H9 (cell line): ENCODE data around the gene HDAC7. TPM values are rescaled to one million over a fixed set of nuclear protein-coding genes. Genes with fewer than 3 reads are reported as not detected.

ENCODE experiments used
- DNase-seq: peaks from one replicate; pipeline ENCODE4 v3.0.0-alpha.2; 2017
- H2AFZ ChIP-seq: one replicate; pipeline ENCODE4 v1.6.1; 2013; ENCODE audit warnings: mild to moderate bottlenecking, low read length, control low read depth, moderate library complexity
- H2AK5ac ChIP-seq: 2 replicates; pipeline ENCODE4 v1.6.1; 2013; ENCODE audit warnings: low read length, control low read depth, mixed read lengths; ENCODE audit not compliant: insufficient read length
- H2BK120ac ChIP-seq: one replicate; pipeline ENCODE4 v1.6.1; 2013; ENCODE audit warnings: low read depth, mild to moderate bottlenecking, low read length, control low read depth, inconsistent platforms; ENCODE audit not compliant: poor library complexity, severe bottlenecking
- H2BK12ac ChIP-seq: 2 replicates; pipeline ENCODE4 v1.6.1; 2013; ENCODE audit warnings: low read length, control low read depth, mixed read lengths, low read depth; ENCODE audit not compliant: insufficient read length
- H2BK15ac ChIP-seq: 2 replicates; pipeline ENCODE4 v1.6.1; 2013; ENCODE audit warnings: low read depth, low read length, control low read depth
- H2BK20ac ChIP-seq: one replicate; pipeline ENCODE4 v1.6.1; 2013; ENCODE audit warnings: low read depth, mild to moderate bottlenecking, low read length, control low read depth, inconsistent platforms; ENCODE audit not compliant: poor library complexity, severe bottlenecking
- H2BK5ac ChIP-seq: 2 replicates; pipeline ENCODE4 v1.6.1; 2013; ENCODE audit warnings: low read length, control low read depth, mixed read lengths; ENCODE audit not compliant: insufficient read length
- H3K14ac ChIP-seq: 2 replicates; pipeline ENCODE4 v1.6.1; 2013; ENCODE audit warnings: low read length, control low read depth; ENCODE audit not compliant: insufficient read depth
- H3K18ac ChIP-seq: 2 replicates; pipeline ENCODE4 v1.6.1; 2013; ENCODE audit warnings: low read depth, mild to moderate bottlenecking, mixed read lengths, low read length, control low read depth; ENCODE audit not compliant: insufficient read length
- H3K23ac ChIP-seq: 2 replicates; pipeline ENCODE4 v1.6.1; 2013; ENCODE audit warnings: low read length, control low read depth, mixed read lengths, low read depth; ENCODE audit not compliant: insufficient read length
- H3K23me2 ChIP-seq: 2 replicates; pipeline ENCODE4 v1.6.1; 2013; ENCODE audit warnings: low read depth, mild to moderate bottlenecking, mixed read lengths, low read length, control low read depth; ENCODE audit not compliant: insufficient read length, poor library complexity, severe bottlenecking
- H3K27ac ChIP-seq: 2 replicates; pipeline ENCODE4 v1.5.1; 2013; ENCODE audit warnings: low read length, control low read depth, mixed read lengths, low read depth; ENCODE audit not compliant: insufficient read length
- H3K27me3 ChIP-seq: 2 replicates; pipeline ENCODE4 v1.6.1; 2013; ENCODE audit warnings: low read length, control low read depth, inconsistent platforms; ENCODE audit not compliant: insufficient read depth
- H3K4ac ChIP-seq: 2 replicates; pipeline ENCODE4 v1.6.1; 2013; ENCODE audit warnings: low read depth, mild to moderate bottlenecking, control low read depth, inconsistent platforms, low read length, moderate library complexity
- H3K4me1 ChIP-seq: 2 replicates; pipeline ENCODE4 v1.6.1; 2013; ENCODE audit warnings: low read length, control low read depth, inconsistent platforms; ENCODE audit not compliant: insufficient read depth
- H3K4me2 ChIP-seq: 2 replicates; pipeline ENCODE4 v1.6.1; 2013; ENCODE audit warnings: low read length, control low read depth, mixed read lengths; ENCODE audit not compliant: insufficient read length, insufficient read depth
- H3K56ac ChIP-seq: 2 replicates; pipeline ENCODE4 v1.6.1; 2013; ENCODE audit warnings: low read depth, mild to moderate bottlenecking, mixed read lengths, low read length, control low read depth; ENCODE audit not compliant: insufficient read length
- H3K79me1 ChIP-seq: 2 replicates; pipeline ENCODE4 v1.6.1; 2013; ENCODE audit warnings: low read depth, mild to moderate bottlenecking, moderate library complexity, low read length, control low read depth, inconsistent platforms; ENCODE audit not compliant: insufficient read depth, poor library complexity, severe bottlenecking
- H3K79me2 ChIP-seq: 2 replicates; pipeline ENCODE4 v1.6.1; 2013; ENCODE audit warnings: low read length, control low read depth, inconsistent platforms; ENCODE audit not compliant: insufficient read depth
- H3K9ac ChIP-seq: 2 replicates; pipeline ENCODE4 v1.6.1; 2013; ENCODE audit warnings: low read length, control low read depth, mixed read lengths; ENCODE audit not compliant: insufficient read length; ENCODE audit errors: extremely low read depth
- H3K9me3 ChIP-seq: one replicate; pipeline ENCODE4 v1.6.1; 2013; ENCODE audit warnings: low read depth, low read length, inconsistent platforms; ENCODE audit not compliant: control insufficient read depth
- H3T11ph ChIP-seq: one replicate; pipeline ENCODE4 v1.6.1; 2013; ENCODE audit warnings: mild to moderate bottlenecking, low read length, control low read depth, inconsistent platforms
- H4K20me1 ChIP-seq: one replicate; pipeline ENCODE4 v1.6.1; 2013; ENCODE audit not compliant: control insufficient read depth, insufficient read length, insufficient read depth
- H4K5ac ChIP-seq: 2 replicates; pipeline ENCODE4 v1.6.1; 2013; ENCODE audit warnings: low read depth, mild to moderate bottlenecking, mixed read lengths, low read length, control low read depth; ENCODE audit not compliant: insufficient read length
- H4K8ac ChIP-seq: replicated peaks from 2 replicates; pipeline ENCODE4 v1.6.1; 2013; ENCODE audit warnings: low read length, control low read depth, mixed read lengths, low read depth; ENCODE audit not compliant: insufficient read length
- H4K91ac ChIP-seq: 2 replicates; pipeline ENCODE4 v1.6.1; 2013; ENCODE audit warnings: low read depth, mild to moderate bottlenecking, moderate library complexity, mixed read lengths, low read length, control low read depth; ENCODE audit not compliant: insufficient read length
- H3K27ac Mint-ChIP-seq, 3 experiments: 2 replicates in 2 of 3; 3 replicates in 1 of 3; pipeline ENCODE4 v1.8.0; 2020 to 2021; ENCODE audit warnings: mixed read lengths in 3 of 3, mild to moderate bottlenecking in 1 of 3, moderate library complexity in 1 of 3
- H3K27me3 Mint-ChIP-seq: 2 replicates; pipeline ENCODE4 v1.8.0; 2021; ENCODE audit warnings: low read depth, mild to moderate bottlenecking, moderate library complexity, mixed read lengths
- H3K36me3 Mint-ChIP-seq, 3 experiments: 2 replicates in 2 of 3; 3 replicates in 1 of 3; pipeline ENCODE4 v1.8.0; 2020 to 2021; ENCODE audit warnings: low read depth in 3 of 3, mixed read lengths in 3 of 3; ENCODE audit not compliant: insufficient read depth in 1 of 3
- H3K4me1 Mint-ChIP-seq, 2 experiments: 2 replicates each; pipeline ENCODE4 v1.8.0; 2020; ENCODE audit warnings: mixed read lengths in 2 of 2
- H3K4me3 Mint-ChIP-seq, 2 experiments: 2 replicates in 1 of 2; 3 replicates in 1 of 2; pipeline ENCODE4 v1.8.0; 2020 to 2021; ENCODE audit warnings: mild to moderate bottlenecking in 2 of 2, mixed read lengths in 2 of 2, moderate library complexity in 1 of 2
- H3K9me3 Mint-ChIP-seq, 2 experiments: 2 replicates in 1 of 2; 3 replicates in 1 of 2; pipeline ENCODE4 v1.8.0; 2020; ENCODE audit warnings: mild to moderate bottlenecking in 2 of 2, mixed read lengths in 2 of 2, moderate library complexity in 1 of 2
- WGBS: extraction: QIAGEN DNeasy Blood & Tissue Kit; methylation state at CpG from one replicate; pipeline ENCODE4 v1.1.7; 2013; ENCODE audit warnings: missing lambda C conversion rate, low lambda C conversion rate, mixed read lengths; ENCODE audit not compliant: insufficient read length; ENCODE audit errors: extremely low coverage; 5-methylcytosine and 5-hydroxymethylcytosine counted together
- total RNA-seq: library from RNA; stranded (reverse); gene quantifications from 2 replicates; pipeline ENCODE4 v1.2.1, GENCODE V29; 2021
- TF ChIP-seq, protein P1 (sequence below): fragments of 200-600 bp; sonication (generic); conservative IDR thresholded peaks from 3 replicates; pipeline ENCODE4 v1.8.0; 2021; ENCODE audit warnings: antibody characterized with exemption, mild to moderate bottlenecking

The HDAC7 gene
- total RNA-seq, 1 experiment from 2014 or later, result 72.1 TPM

DNA sequence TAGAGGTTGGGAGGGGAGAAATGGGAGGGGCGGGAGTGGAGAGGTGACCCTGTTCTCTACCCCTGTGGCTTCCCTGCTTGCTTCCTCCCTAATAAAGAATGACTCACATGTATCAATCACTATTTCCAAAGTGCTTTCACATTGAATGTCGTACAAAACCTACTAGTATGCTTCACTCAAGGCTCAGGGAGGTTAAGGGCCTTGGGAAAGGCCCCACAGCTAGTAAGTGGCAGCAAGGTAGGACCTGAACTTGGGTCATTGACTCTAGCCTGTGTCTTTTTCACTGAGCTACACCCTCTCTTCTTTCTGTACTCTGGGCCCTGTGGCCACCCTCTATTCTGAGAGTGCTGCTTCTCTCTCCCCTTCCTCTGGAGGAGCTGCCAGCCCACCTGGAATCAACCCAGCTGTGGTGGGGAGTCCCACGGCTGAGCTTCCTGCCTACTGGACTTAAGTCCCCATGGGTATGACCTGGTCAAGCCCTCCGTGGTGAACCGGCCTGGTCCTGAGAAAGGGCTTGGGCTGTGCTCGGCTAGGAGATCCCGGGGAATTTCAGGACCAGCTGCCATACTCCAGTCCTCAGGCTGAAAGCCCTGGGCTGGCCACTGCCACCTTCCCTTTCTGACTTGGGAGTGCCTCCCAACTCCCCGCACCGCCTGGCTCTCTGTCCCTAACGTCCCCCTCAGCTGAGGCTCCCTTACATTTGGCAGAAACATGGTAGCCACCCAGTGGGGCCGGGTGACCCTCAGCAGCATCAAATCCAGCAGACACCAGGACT is 33.6 kb downstream of the HDAC7 start:
- Histone ChIP-seq H2BK12ac (no peak overlapping the region), H3K4me2 (no peak overlapping the region), H3K4ac (no peak overlapping the region), H3K23me2 (no peaks in the 10 kb centered on the region), H4K20me1 (no peaks in the 10 kb centered on the region), H3K56ac (no peak overlapping the region), H3K14ac (no peak overlapping the region), H3K4me1 (no peaks in the 10 kb centered on the region), H4K5ac (no peak overlapping the region), H2AK5ac (no peak overlapping the region), H3K18ac (no peak overlapping the region), H2BK5ac (no peak overlapping the region), H3K9ac (no peak overlapping the region), H3K27ac (no peak overlapping the region), H3K79me1 (no peaks in the 10 kb centered on the region), H4K91ac (no peak overlapping the region), H2BK15ac (no peak overlapping the region), H2BK120ac (no peak overlapping the region), H3K23ac (no peak overlapping the region), H3K9me3 (no peaks in the 10 kb centered on the region), H3T11ph (no peak overlapping the region), H2BK20ac (no peak overlapping the region), H3K27me3 (no peaks in the 10 kb centered on the region), H4K8ac (no peak overlapping the region), H3K79me2 (no peaks in the 10 kb centered on the region), H2AFZ (no peak overlapping the region)
- no CpG with 5 or more reads among the region's 11 CpGs for WGBS
- Mint-ChIP-seq H3K36me3 (peaks cover 35 to 76% (median 67%) of the 10 kb centered on the region in 3 experiments; a peak in 6 of 7 replicates), H3K4me1 (no peaks in the 10 kb centered on the region), H3K9me3 (no peaks in the 10 kb centered on the region), H3K4me3 (no peak overlapping the region), H3K27me3 (no peaks in the 10 kb centered on the region), H3K27ac (no peak overlapping the region)
- TF ChIP-seq, protein P1, sequence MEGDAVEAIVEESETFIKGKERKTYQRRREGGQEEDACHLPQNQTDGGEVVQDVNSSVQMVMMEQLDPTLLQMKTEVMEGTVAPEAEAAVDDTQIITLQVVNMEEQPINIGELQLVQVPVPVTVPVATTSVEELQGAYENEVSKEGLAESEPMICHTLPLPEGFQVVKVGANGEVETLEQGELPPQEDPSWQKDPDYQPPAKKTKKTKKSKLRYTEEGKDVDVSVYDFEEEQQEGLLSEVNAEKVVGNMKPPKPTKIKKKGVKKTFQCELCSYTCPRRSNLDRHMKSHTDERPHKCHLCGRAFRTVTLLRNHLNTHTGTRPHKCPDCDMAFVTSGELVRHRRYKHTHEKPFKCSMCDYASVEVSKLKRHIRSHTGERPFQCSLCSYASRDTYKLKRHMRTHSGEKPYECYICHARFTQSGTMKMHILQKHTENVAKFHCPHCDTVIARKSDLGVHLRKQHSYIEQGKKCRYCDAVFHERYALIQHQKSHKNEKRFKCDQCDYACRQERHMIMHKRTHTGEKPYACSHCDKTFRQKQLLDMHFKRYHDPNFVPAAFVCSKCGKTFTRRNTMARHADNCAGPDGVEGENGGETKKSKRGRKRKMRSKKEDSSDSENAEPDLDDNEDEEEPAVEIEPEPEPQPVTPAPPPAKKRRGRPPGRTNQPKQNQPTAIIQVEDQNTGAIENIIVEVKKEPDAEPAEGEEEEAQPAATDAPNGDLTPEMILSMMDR, result no peak
- no peak for DNase-seq
